Ovary (tissue), 9 donors: ENCODE results near the gene WBP1. TPM values are rescaled to one million over a fixed set of nuclear protein-coding genes. Genes with fewer than 3 reads are reported as not detected.
"Not testable (repeated sequence)": the region's sequence is repeated elsewhere in the genome, so short reads cannot be mapped to it uniquely, and the experiment has no call there.

ENCODE experiments used
- DNase-seq, 5 donors: peaks; one replicate each; pipeline ENCODE4 v3.0.0-alpha.2; 2019 to 2020
- H3K27ac ChIP-seq, 2 donors: fragments of 200-600 bp; one replicate each; pipeline versions ENCODE4 v1.5.1 to v1.8.0; 2019 to 2022
- H3K27me3 ChIP-seq: fragments of 200-600 bp; one replicate; pipeline ENCODE4 v1.8.0; 2022
- H3K36me3 ChIP-seq: fragments of 200-600 bp; sonication (generic); one replicate; pipeline ENCODE4 v1.5.1; 2019
- H3K4me1 ChIP-seq: one replicate; pipeline ENCODE4 v1.8.1; 2013; ENCODE audit warnings: mild to moderate bottlenecking, moderate library complexity; ENCODE audit not compliant: insufficient read depth
- H3K4me3 ChIP-seq: fragments of 200-600 bp; sonication (generic); one replicate; pipeline ENCODE4 v1.5.1; 2017
- H3K9me3 ChIP-seq, 2 donors: fragments of 200-600 bp in 1 of 2; sonication (generic) in 1 of 2; one replicate each; pipeline versions ENCODE4 v1.5.1 to v1.8.1; 2013 to 2019; ENCODE audit warnings: mild to moderate bottlenecking in 1 of 2, moderate library complexity in 1 of 2
- CTCF ChIP-seq, 3 donors: fragments of 450-650 bp in 2 of 3; fragments of 200-600 bp in 1 of 3; IDR thresholded peaks; one replicate each; pipeline versions ENCODE4 v1.5.1 to v1.8.0; 2016 to 2022; ENCODE audit warnings: antibody characterized with exemption in 3 of 3, mild to moderate bottlenecking in 1 of 3
- EP300 ChIP-seq: sonication (generic); formaldehyde crosslinking; IDR thresholded peaks from one replicate; pipeline ENCODE4 v1.6.1; 2017; ENCODE audit warnings: antibody characterized with exemption
- POLR2A ChIP-seq: fragments of 450-650 bp; IDR thresholded peaks from one replicate; pipeline ENCODE4 v1.6.1; 2017; ENCODE audit warnings: antibody characterized with exemption, mild to moderate bottlenecking, moderate library complexity
- WGBS, 3 donors: extraction: QIAGEN DNeasy Blood & Tissue Kit in 1 of 3; methylation state at CpG; one replicate each; pipeline versions ENCODE4 v1.1.5 to v1.1.7; 2013 to 2017; 5-methylcytosine and 5-hydroxymethylcytosine counted together
- intact Hi-C, 4 donors: fragments of 100-400 bp; cut with DNase I; formaldehyde crosslinking; loops; one replicate each; pipeline versions ENCODE4 v1.11.0 to v1.15.1; 2022 to 2023
- polyA plus RNA-seq, 2 donors: library from polyadenylated mRNA; stranded (reverse); fragments of 200-250 nt in 1 of 2; fragments of 350-450 nt in 1 of 2; fragmentation: Illumina TruSeq in 1 of 2; extraction: RNeasy Lipid Tissue Mini Kit (QIAGEN cat#74804) in 1 of 2; gene quantifications; one replicate each; pipeline ENCODE4 v1.2.3, GENCODE V29; 2013 to 2014
- total RNA-seq, 7 donors: library from RNA; depleted of rRNA in 2 of 7; stranded (reverse); fragments of >200 nt in 2 of 7; fragmentation: NEBNext Ultra II Directional in 3 of 7; extraction: Animal tissue kit (Norgen Biotek cat#: 25700) in 3 of 7; gene quantifications; one replicate each; pipeline versions ENCODE4 v1.1.0 to v1.2.4, GENCODE V29; 2016 to 2023
- donor health status: DM: no; HTN: no; CAD: no; lungs with moderate emphysema.
- donor health status: DM: no; HTN: no; CAD: no.
- donor health status: Bipolar disorder and iron deficiency.
- donor health status: DM: yes; HTN: yes; CAD: no.
- donor health status: DM: no; HTN: no; CAD: no.
- donor health status: DM: yes; HTN: yes; CAD: no.

WBP1 gene
- total and polyA plus RNA-seq, 9 donors: 52.4 to 114 (median 73.3) TPM

- Histone ChIP-seq H3K27ac (peak overlapping the region; percentile 81 to 85), H3K4me3 (peak overlapping the region; percentile 54), H3K36me3 (no peaks in the 10 kb centered on the region), H3K9me3 (no peaks in the 10 kb centered on the region), H3K4me1 (peaks cover 9% of the 10 kb centered on the region), H3K27me3 (no peaks in the 10 kb centered on the region)
- intact Hi-C loops: no loop called here
- no peak for TF ChIP-seq CTCF (IDR thresholded peaks at IDR 0.05)
- TF ChIP-seq POLR2A: no peak
- TF ChIP-seq EP300: no peak
- 2% methylated on average over 27 of the region's 27 CpGs for WGBS, 3 donors
- DNase-seq: no peak
Observed at GRCh38 chr2:74457129-74457548, 1.1 kb upstream of the WBP1 start.

GRCh38 chr2:74457549-74458131, 598 bp upstream of the WBP1 start:
- Histone ChIP-seq H3K9me3 (no peaks in the 10 kb centered on the region), H3K36me3 (no peaks in the 10 kb centered on the region), H3K4me3 (peak overlapping the region; percentile 54), H3K4me1 (peaks cover 9% of the 10 kb centered on the region), H3K27ac (peak overlapping the region; percentile 81 to 85), H3K27me3 (no peaks in the 10 kb centered on the region)
- DNase-seq: peak; percentile 65 to 82 (median 72)
- TF ChIP-seq EP300 (peak; percentile 25), POLR2A (peak; percentile 56), CTCF (IDR thresholded peaks at IDR 0.05) (no peak)
- intact Hi-C loops: no loop called here
- 0 to 1% (median 1%) methylated on average over 37 to 46 of the region's 46 CpGs for WGBS, 3 donors

GRCh38 chr2:74458938-74459363, 713 bp downstream of the WBP1 start:
- 0 to 1% (median 1%) methylated on average over 10 of the region's 10 CpGs for WGBS, 3 donors
- Histone ChIP-seq H3K4me3 (peak overlapping the region; percentile 62), H3K27me3 (no peaks in the 10 kb centered on the region), H3K4me1 (peaks cover 10% of the 10 kb centered on the region), H3K9me3 (no peaks in the 10 kb centered on the region), H3K36me3 (no peaks in the 10 kb centered on the region), H3K27ac (peak overlapping the region in 1 of 2 donors; percentile 56)
- TF ChIP-seq CTCF (IDR thresholded peaks at IDR 0.05): no peak
- TF ChIP-seq POLR2A: no peak
- TF ChIP-seq EP300: no peak
- DNase-seq: no peak
- intact Hi-C loops: no loop called here

DNA sequence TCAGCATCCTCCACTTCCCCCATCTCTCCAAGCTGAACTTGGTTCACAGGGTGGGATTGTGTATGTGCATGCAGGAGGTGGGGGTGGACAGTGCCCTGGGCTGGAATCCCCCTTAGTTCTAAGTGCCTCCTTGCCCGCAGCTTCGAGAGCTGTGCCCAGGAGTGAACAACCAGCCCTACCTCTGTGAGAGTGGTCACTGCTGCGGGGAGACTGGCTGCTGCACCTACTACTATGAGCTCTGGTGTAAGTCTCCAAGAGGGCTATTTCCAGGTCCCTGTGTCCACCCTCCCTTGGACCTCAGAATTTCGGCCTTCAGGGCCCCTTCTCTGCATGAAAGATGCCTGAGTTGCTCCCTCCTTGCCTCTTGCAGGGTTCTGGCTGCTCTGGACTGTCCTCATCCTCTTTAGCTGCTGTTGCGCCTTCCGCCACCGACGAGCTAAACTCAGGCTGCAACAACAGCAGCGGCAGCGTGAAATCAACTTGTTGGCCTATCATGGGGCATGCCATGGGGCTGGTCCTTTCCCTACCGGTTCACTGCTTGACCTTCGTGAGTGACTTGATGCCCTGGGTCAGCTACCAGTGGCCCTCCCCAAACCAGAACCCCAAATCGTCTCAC, 1.4 kb downstream of the WBP1 start:
- H3K4me1 ChIP-seq: peaks cover 15% of the 10 kb centered on the region
- 68 to 76% (median 69%) methylated on average over 13 of the region's 13 CpGs for WGBS, 3 donors

DNA sequence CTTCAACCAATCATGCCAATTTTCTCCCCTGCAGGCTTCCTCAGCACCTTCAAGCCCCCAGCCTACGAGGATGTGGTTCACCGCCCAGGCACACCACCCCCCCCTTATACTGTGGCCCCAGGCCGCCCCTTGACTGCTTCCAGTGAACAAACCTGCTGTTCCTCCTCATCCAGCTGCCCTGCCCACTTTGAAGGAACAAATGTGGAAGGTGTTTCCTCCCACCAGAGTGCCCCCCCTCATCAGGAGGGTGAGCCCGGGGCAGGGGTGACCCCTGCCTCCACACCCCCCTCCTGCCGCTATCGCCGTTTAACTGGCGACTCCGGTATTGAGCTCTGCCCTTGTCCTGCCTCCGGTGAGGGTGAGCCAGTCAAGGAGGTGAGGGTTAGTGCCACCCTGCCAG, 1.9 kb downstream of the WBP1 start:
- H3K4me3 ChIP-seq, DNase-seq, H3K9me3 ChIP-seq, H3K27me3 ChIP-seq, H3K27ac ChIP-seq, H3K36me3 ChIP-seq, intact Hi-C loops: not testable (repeated sequence)
- WGBS, 3 donors: 64 to 69% (median 65%) methylated on average over 10 of the region's 10 CpGs
- peaks cover 15% of the 10 kb centered on the region for H3K4me1 ChIP-seq

More for the DNA sequence above, 1.4 kb downstream of the WBP1 start:
- H3K27ac ChIP-seq, H3K9me3 ChIP-seq, H3K27me3 ChIP-seq, DNase-seq, intact Hi-C loops, H3K36me3 ChIP-seq, H3K4me3 ChIP-seq: not testable (repeated sequence)
